ENCODE data around the gene CSF1R. TPM values are rescaled to one million over a fixed set of nuclear protein-coding genes. Genes with fewer than 3 reads are reported as not detected.

Gene CSF1R
- total and polyA plus RNA-seq, 2 donors (not counting 3 experiments of a cell fraction or from before 2014, with no cell fraction given), result not detected

GRCh38 chr5:150007050-150007449, 79.3 kb downstream of the CSF1R start:
- FAIRE-seq (no peak), DNase-seq (ENCODE audit: low read depth, low spot score) (no peak)
- Histone ChIP-seq H3K27ac (ENCODE audit: insufficient read depth, low read depth, low read length) (no peak overlapping the region), H3K4me1 (ENCODE audit: control insufficient read depth, extremely low read depth, insufficient read depth, low read length) (peaks cover 9% of the 10 kb centered on the region), H3K4me2 (ENCODE audit: insufficient read depth, low read length) (no peak overlapping the region), H2AFZ (ENCODE audit: low read depth, low read length) (no peak overlapping the region), H3K79me2 (ENCODE audit: control insufficient read depth, insufficient read depth, low read length) (peaks cover 40% of the 10 kb centered on the region), H3K27me3 (ENCODE audit: control insufficient read depth in 2 of 2, insufficient read depth in 2 of 2, low read length in 2 of 2) (no peaks in the 10 kb centered on the region), H3K9me3 (replicated peaks; ENCODE audit: control insufficient read depth, insufficient read depth, low read length) (no peaks in the 10 kb centered on the region), H3K4me3 (replicated peaks in 1 of 3; ENCODE audit: insufficient read depth in 1 of 3, low read depth in 1 of 3, low read length in 3 of 3) (no peak overlapping the region), H3K36me3 (ENCODE audit: control insufficient read depth in 2 of 2, extremely low read depth in 1 of 2, insufficient read depth in 2 of 2, low read length in 2 of 2) (peaks cover 14 to 23% of the 10 kb centered on the region in 2 experiments), H3K9me1 (replicated peaks; ENCODE audit: control insufficient read depth, extremely low read depth, insufficient read depth, low read length) (no peaks in the 10 kb centered on the region), H3K9ac (replicated peaks; ENCODE audit: extremely low read depth, insufficient read depth, low read length) (no peak overlapping the region), H4K20me1 (replicated peaks; ENCODE audit: control insufficient read depth, extremely low read depth, insufficient read depth, low read length) (peaks cover 4% of the 10 kb centered on the region)
- intact Hi-C loops (cut with micrococcal nuclease) (no loop called here), dilution Hi-C loops (cut with MboI; ENCODE audit: extremely low pct_ligation_motif_present, low sequenced_read_pairs) (no loop called here)
- POLR2A ChIA-PET, result no interaction called here
- CTCF ChIA-PET, result interaction anchor here (0.8 to 3.9 kb wide), 4 partner anchors 10 to 154 kb away, joined by 3 to 16 read pairs (median 8); no protein-coding TSS in a partner anchor
- no TSS peak for BruUV-seq (replicated peaks)
- TF ChIP-seq FOS (IDR thresholded peaks at IDR 0.05; ENCODE audit: borderline replicate concordance, insufficient read depth, low read length) (no peak), EZH2 (IDR thresholded peaks at IDR 0.05; ENCODE audit: borderline replicate concordance, low read depth, low read length, severe bottlenecking) (no peak)

GRCh38 chr5:150006318-150006717, 80.0 kb downstream of the CSF1R start:
- H3K36me3 ChIP-seq (ENCODE audit: control insufficient read depth in 2 of 2, extremely low read depth in 1 of 2, insufficient read depth in 2 of 2, low read length in 2 of 2), result peaks cover 14 to 23% of the 10 kb centered on the region in 2 experiments
- no TSS peak for BruUV-seq (replicated peaks)
- CTCF ChIA-PET, result interaction anchor here (3.0 to 3.9 kb wide), 2 partner anchors 11 to 17 kb away, joined by 12 to 16 read pairs; no protein-coding TSS in a partner anchor

More at GRCh38 chr5:150006318-150006717, 80.0 kb downstream of the CSF1R start:
- Histone ChIP-seq H3K27ac (ENCODE audit: insufficient read depth, low read depth, low read length) (no peak overlapping the region), H2AFZ (ENCODE audit: low read depth, low read length) (no peak overlapping the region), H3K9me1 (replicated peaks; ENCODE audit: control insufficient read depth, extremely low read depth, insufficient read depth, low read length) (no peaks in the 10 kb centered on the region), H3K9me3 (replicated peaks; ENCODE audit: control insufficient read depth, insufficient read depth, low read length) (no peaks in the 10 kb centered on the region), H3K27me3 (ENCODE audit: control insufficient read depth in 2 of 2, insufficient read depth in 2 of 2, low read length in 2 of 2) (no peaks in the 10 kb centered on the region), H3K4me2 (ENCODE audit: insufficient read depth, low read length) (no peak overlapping the region), H3K4me3 (replicated peaks in 1 of 3; ENCODE audit: insufficient read depth in 1 of 3, low read depth in 1 of 3, low read length in 3 of 3) (no peak overlapping the region), H3K4me1 (ENCODE audit: control insufficient read depth, extremely low read depth, insufficient read depth, low read length) (peaks cover 14% of the 10 kb centered on the region), H3K9ac (replicated peaks; ENCODE audit: extremely low read depth, insufficient read depth, low read length) (no peak overlapping the region), H3K79me2 (ENCODE audit: control insufficient read depth, insufficient read depth, low read length) (peaks cover 47% of the 10 kb centered on the region), H4K20me1 (replicated peaks; ENCODE audit: control insufficient read depth, extremely low read depth, insufficient read depth, low read length) (peaks cover 4% of the 10 kb centered on the region)
- dilution Hi-C loops (cut with MboI; ENCODE audit: extremely low pct_ligation_motif_present, low sequenced_read_pairs), result no loop called here
- intact Hi-C loops (cut with micrococcal nuclease), result no loop called here
- no peak for FAIRE-seq
- DNase-seq (ENCODE audit: low read depth, low spot score), result no peak
- TF ChIP-seq MYC (IDR thresholded peaks at IDR 0.05; ENCODE audit: low read depth, low read length), result no peak
- no peak for TF ChIP-seq FOS (IDR thresholded peaks at IDR 0.05; ENCODE audit: borderline replicate concordance, insufficient read depth, low read length)
- TF ChIP-seq CTCF (IDR thresholded peaks at IDR 0.05; ENCODE audit: extremely low read depth in 1 of 2, insufficient read depth in 1 of 2, low read depth in 1 of 2, low read length in 2 of 2), result no peak
- no peak for TF ChIP-seq GATA2 (IDR thresholded peaks at IDR 0.05; ENCODE audit: insufficient read depth, insufficient read length, low read depth, low read length)
- no peak for TF ChIP-seq POLR2AphosphoS5 (IDR thresholded peaks at IDR 0.05; ENCODE audit: insufficient read depth, low read depth, low read length)
- TF ChIP-seq POLR2A (IDR thresholded peaks at IDR 0.05; ENCODE audit: low read depth, low read length), result no peak
- no peak for TF ChIP-seq EZH2 (IDR thresholded peaks at IDR 0.05; ENCODE audit: borderline replicate concordance, low read depth, low read length, severe bottlenecking)
- TF ChIP-seq JUN (IDR thresholded peaks at IDR 0.05; ENCODE audit: borderline replicate concordance, insufficient read depth, insufficient read length, low read depth), result no peak
- no peak for TF ChIP-seq MAX (IDR thresholded peaks at IDR 0.05; ENCODE audit: insufficient read depth, insufficient read length)
- POLR2A ChIA-PET, result no interaction called here
